Naive thymus-derived CD4-positive, alpha-beta T cell (primary cell): ENCODE measurements around the gene BCL2L11. TPM values are rescaled to one million over a fixed set of nuclear protein-coding genes. Genes with fewer than 3 reads are reported as not detected.

Experiments
- ATAC-seq: fragments of 150-1000 bp; cut with Tn5 transposase; 2 replicates; pipeline ENCODE4 v1.10.0; 2021; ENCODE audit warnings: mild to moderate bottlenecking, moderate library complexity
- CTCF ChIA-PET: fragments of 350-600 bp; sonication (Branson Sonifier 250); formaldehyde crosslinking; loops from one replicate; lab custom pipeline; 2021; ENCODE audit warnings: antibody characterized with exemption; lab: Charles Lee
- POLR2A ChIA-PET: fragments of 350-600 bp; sonication (Branson Sonifier 250); formaldehyde crosslinking; loops from one replicate; lab custom pipeline; 2021; ENCODE audit warnings: antibody characterized with exemption, inconsistent platforms; lab: Charles Lee
- DNase-seq, 9 donors: peaks; one replicate each; pipeline versions ENCODE4 v3.0.0 to v3.0.0-alpha.2; 2020 to 2022; ENCODE audit warnings: mixed read lengths in 1 of 9
- H3K27ac ChIP-seq: one replicate; pipeline ENCODE4 v1.7.0; 2013; ENCODE audit warnings: mild to moderate bottlenecking, low read depth, low read length, moderate library complexity
- H3K27me3 ChIP-seq, 2 donors: one replicate each; pipeline ENCODE4 v1.7.0; 2013; ENCODE audit warnings: low read length in 2 of 2, mild to moderate bottlenecking in 2 of 2, moderate library complexity in 2 of 2; ENCODE audit not compliant: control insufficient read depth in 2 of 2, insufficient read depth in 2 of 2
- H3K36me3 ChIP-seq, 3 experiments: 1 replicate in 2 of 3; 2 replicates in 1 of 3; pipeline ENCODE4 v1.7.0; 2013; ENCODE audit warnings: low read length in 3 of 3, mild to moderate bottlenecking in 3 of 3, moderate library complexity in 1 of 3; ENCODE audit not compliant: insufficient read depth in 3 of 3, control insufficient read depth in 2 of 3
- H3K4me1 ChIP-seq, 2 donors: one replicate each; pipeline ENCODE4 v1.7.0; 2013; ENCODE audit warnings: low read length in 2 of 2, mild to moderate bottlenecking in 2 of 2, moderate library complexity in 1 of 2; ENCODE audit not compliant: control insufficient read depth in 2 of 2, insufficient read depth in 2 of 2
- H3K4me3 ChIP-seq: 2 replicates; pipeline ENCODE4 v1.7.0; 2013; ENCODE audit warnings: mild to moderate bottlenecking, low read length
- H3K9me3 ChIP-seq, 3 experiments: 1 replicate in 2 of 3; 2 replicates in 1 of 3; pipeline ENCODE4 v1.7.0; 2013; ENCODE audit warnings: low read length in 3 of 3; ENCODE audit not compliant: control insufficient read depth in 2 of 3
- H3K27ac Mint-ChIP-seq, 9 donors: one replicate each; pipeline ENCODE4 v1.8.0; 2020 to 2022; ENCODE audit warnings: mixed read lengths in 9 of 9, mild to moderate bottlenecking in 8 of 9, moderate library complexity in 5 of 9, inconsistent platforms in 2 of 9
- H3K27me3 Mint-ChIP-seq, 5 donors: one replicate each; pipeline ENCODE4 v1.8.0; 2021 to 2022; ENCODE audit warnings: mixed read lengths in 5 of 5, mild to moderate bottlenecking in 1 of 5
- H3K36me3 Mint-ChIP-seq, 5 donors: one replicate each; pipeline ENCODE4 v1.8.0; 2020 to 2022; ENCODE audit warnings: mixed read lengths in 5 of 5, mild to moderate bottlenecking in 3 of 5, inconsistent platforms in 1 of 5
- H3K4me1 Mint-ChIP-seq, 7 donors: one replicate each; pipeline ENCODE4 v1.8.0; 2020 to 2022; ENCODE audit warnings: mixed read lengths in 7 of 7, mild to moderate bottlenecking in 3 of 7, inconsistent platforms in 1 of 7
- H3K4me3 Mint-ChIP-seq, 10 donors: one replicate each; pipeline ENCODE4 v1.8.0; 2020 to 2022; ENCODE audit warnings: mild to moderate bottlenecking in 10 of 10, mixed read lengths in 10 of 10, moderate library complexity in 6 of 10, inconsistent platforms in 2 of 10
- H3K9me3 Mint-ChIP-seq, 11 donors: one replicate each; pipeline ENCODE4 v1.8.0; 2020 to 2022; ENCODE audit warnings: mixed read lengths in 11 of 11, mild to moderate bottlenecking in 4 of 11, inconsistent platforms in 1 of 11, moderate library complexity in 1 of 11
- intact Hi-C, 2 donors: fragments of 100-400 bp; cut with micrococcal nuclease; formaldehyde crosslinking; loops; one replicate each; pipeline ENCODE4 v1.15.1; 2023
- polyA plus RNA-seq, 2 donors: library from polyadenylated mRNA; unstranded; fragments of 300-500 nt; fragmentation: Illumina TruSeq; gene quantifications; one replicate each; pipeline ENCODE4 v1.2.3, GENCODE V29; 2021
- total RNA-seq, 6 experiments: library from RNA in 5 of 6; stranded (reverse) in 5 of 6; gene quantifications; 1 replicate in 5 of 6; 2 replicates in 1 of 6; pipeline ENCODE4 v1.2.3 and lab custom pipeline; 2021 to 2026

The BCL2L11 gene
- total and polyA plus RNA-seq, 7 experiments from 2014 or later = 12.3 to 67.6 (median 38.5) TPM

GRCh38 chr2:111173856-111174255 is 53.1 kb downstream of the BCL2L11 start:
- Mint-ChIP-seq H3K4me3 (no peak overlapping the region), H3K36me3 (peaks cover 0 to 6% (median 0%) of the 10 kb centered on the region in 5 donors), H3K4me1 (peaks cover 0 to 6% (median 0%) of the 10 kb centered on the region in 7 donors), H3K27me3 (peaks cover 0 to 51% (median 8%) of the 10 kb centered on the region in 5 donors), H3K9me3 (no peaks in the 10 kb centered on the region), H3K27ac (no peak overlapping the region)
- no peak overlapping the region for H3K27ac ChIP-seq
- ChIA-PET POLR2A (no interaction called here), CTCF (no interaction called here)
- ATAC-seq (no peak), DNase-seq (no peak)
- H3K9me3 ChIP-seq = no peaks in the 10 kb centered on the region
- no peaks in the 10 kb centered on the region for H3K27me3 ChIP-seq
- intact Hi-C loops = no loop called here
- no peaks in the 10 kb centered on the region for H3K4me1 ChIP-seq
- H3K36me3 ChIP-seq = no peaks in the 10 kb centered on the region
- H3K4me3 ChIP-seq = no peak overlapping the region

- no peak overlapping the region for H3K27ac Mint-ChIP-seq
- DNase-seq = no peak
- CTCF ChIA-PET = no interaction called here
- peaks cover 0 to 6% (median 0%) of the 10 kb centered on the region in 7 donors for H3K4me1 Mint-ChIP-seq
- ATAC-seq = no peak
- peaks cover 0 to 41% (median 8%) of the 10 kb centered on the region in 5 donors for H3K27me3 Mint-ChIP-seq
- Histone ChIP-seq H3K4me3 (no peak overlapping the region), H3K36me3 (no peaks in the 10 kb centered on the region), H3K9me3 (no peaks in the 10 kb centered on the region), H3K27me3 (no peaks in the 10 kb centered on the region), H3K4me1 (no peaks in the 10 kb centered on the region), H3K27ac (no peak overlapping the region)
- H3K36me3 Mint-ChIP-seq = no peaks in the 10 kb centered on the region
- POLR2A ChIA-PET = no interaction called here
- intact Hi-C loops = no loop called here
- H3K9me3 Mint-ChIP-seq = no peaks in the 10 kb centered on the region
- H3K4me3 Mint-ChIP-seq = no peak overlapping the region
Observed at GRCh38 chr2:111175615-111176014, 54.9 kb downstream of the BCL2L11 start.

- H3K9me3 ChIP-seq = no peaks in the 10 kb centered on the region
- H3K4me1 Mint-ChIP-seq = peaks cover 0 to 6% (median 0%) of the 10 kb centered on the region in 7 donors
- H3K36me3 Mint-ChIP-seq = no peaks in the 10 kb centered on the region
- H3K4me3 Mint-ChIP-seq = no peak overlapping the region
- ATAC-seq (no peak), DNase-seq (no peak)
- H3K27ac ChIP-seq = no peak overlapping the region
- H3K27me3 ChIP-seq = no peaks in the 10 kb centered on the region
- no peaks in the 10 kb centered on the region for H3K36me3 ChIP-seq
- POLR2A ChIA-PET = no interaction called here
- CTCF ChIA-PET = no interaction called here
- H3K27ac Mint-ChIP-seq = no peak overlapping the region
- H3K27me3 Mint-ChIP-seq = peaks cover 0 to 39% (median 8%) of the 10 kb centered on the region in 5 donors
- H3K9me3 Mint-ChIP-seq = no peaks in the 10 kb centered on the region
- H3K4me3 ChIP-seq = no peak overlapping the region
- no peaks in the 10 kb centered on the region for H3K4me1 ChIP-seq
- intact Hi-C loops = no loop called here
Observed at GRCh38 chr2:111176388-111176787, 55.7 kb downstream of the BCL2L11 start.

DNA sequence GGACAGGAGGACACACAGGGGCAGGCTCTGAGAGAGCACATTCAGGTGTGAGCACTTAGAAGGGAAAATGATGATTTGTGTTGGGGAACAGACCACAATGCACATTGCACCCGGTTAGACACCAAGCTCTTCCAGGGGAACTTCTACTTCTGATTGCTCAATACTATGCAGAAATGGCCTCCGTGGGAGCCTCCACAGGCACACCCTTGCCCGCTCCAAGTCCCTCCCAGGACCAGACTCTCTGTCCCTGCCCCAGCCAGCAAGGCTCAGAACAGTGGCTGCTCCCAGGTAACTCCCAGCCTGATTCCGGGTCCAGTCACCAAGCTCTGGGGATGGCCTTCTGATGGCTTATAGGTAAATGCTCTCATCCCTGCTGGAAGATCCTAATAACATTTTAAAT is 56.2 kb downstream of the BCL2L11 start:
- CTCF ChIA-PET = no interaction called here
- no peak overlapping the region for H3K27ac Mint-ChIP-seq
- H3K27me3 Mint-ChIP-seq = peaks cover 0 to 34% (median 8%) of the 10 kb centered on the region in 5 donors
- Histone ChIP-seq H3K27ac (no peak overlapping the region), H3K36me3 (no peaks in the 10 kb centered on the region), H3K27me3 (no peaks in the 10 kb centered on the region), H3K9me3 (no peaks in the 10 kb centered on the region), H3K4me1 (no peaks in the 10 kb centered on the region), H3K4me3 (no peak overlapping the region)
- peaks cover 0 to 6% (median 0%) of the 10 kb centered on the region in 7 donors for H3K4me1 Mint-ChIP-seq
- DNase-seq (no peak), ATAC-seq (peak; percentile 24)
- intact Hi-C loops = no loop called here
- no peak overlapping the region for H3K4me3 Mint-ChIP-seq
- POLR2A ChIA-PET = no interaction called here
- no peaks in the 10 kb centered on the region for H3K36me3 Mint-ChIP-seq
- no peaks in the 10 kb centered on the region for H3K9me3 Mint-ChIP-seq

- peaks cover 0 to 6% (median 0%) of the 10 kb centered on the region in 7 donors for H3K4me1 Mint-ChIP-seq
- no peaks in the 10 kb centered on the region for H3K36me3 Mint-ChIP-seq
- H3K27me3 Mint-ChIP-seq = peaks cover 0 to 31% (median 8%) of the 10 kb centered on the region in 5 donors
- POLR2A ChIA-PET = no interaction called here
- H3K4me3 ChIP-seq = no peak overlapping the region
- H3K27me3 ChIP-seq = no peaks in the 10 kb centered on the region
- intact Hi-C loops = no loop called here
- peak overlapping the region in 1 of 9 donors; percentile 13 for H3K27ac Mint-ChIP-seq
- no peaks in the 10 kb centered on the region for H3K36me3 ChIP-seq
- H3K27ac ChIP-seq = no peak overlapping the region
- H3K4me1 ChIP-seq = no peaks in the 10 kb centered on the region
- CTCF ChIA-PET = no interaction called here
- no peak overlapping the region for H3K4me3 Mint-ChIP-seq
- DNase-seq (no peak), ATAC-seq (no peak)
- no peaks in the 10 kb centered on the region for H3K9me3 ChIP-seq
- no peaks in the 10 kb centered on the region for H3K9me3 Mint-ChIP-seq
Observed at GRCh38 chr2:111178296-111178695, 57.6 kb downstream of the BCL2L11 start.

DNA sequence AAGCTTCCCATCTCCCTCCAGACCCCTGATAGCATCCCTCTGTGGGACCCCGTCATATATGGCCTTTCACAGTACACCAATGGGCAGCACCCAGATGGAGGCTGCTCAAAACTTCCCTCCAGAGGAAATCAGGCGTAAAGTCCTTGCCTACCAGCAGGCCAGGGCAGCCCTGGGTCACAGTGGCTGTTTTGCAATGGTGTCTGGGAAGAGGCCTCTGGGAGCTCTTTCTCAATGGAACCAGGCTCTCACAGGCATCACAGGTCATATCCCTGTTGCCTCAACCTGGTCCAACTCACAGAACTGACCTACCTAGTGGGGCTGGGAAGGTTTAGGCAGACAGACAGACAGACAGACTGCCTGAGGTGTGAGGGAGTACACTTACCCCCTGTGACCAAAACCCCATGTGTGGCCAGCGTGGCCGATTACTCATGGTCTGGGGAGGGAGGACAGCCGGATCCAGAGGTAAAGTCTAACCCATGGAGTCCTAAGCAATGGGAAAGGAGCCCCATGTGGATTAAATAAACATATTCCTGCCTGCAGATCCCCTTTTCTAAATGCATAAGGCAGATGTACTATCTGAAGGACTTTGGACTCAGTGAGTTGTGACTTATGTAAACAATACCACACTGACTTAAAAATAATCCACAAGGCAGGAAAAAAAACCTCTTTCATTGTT is 58.2 kb downstream of the BCL2L11 start:
- H3K4me3 Mint-ChIP-seq = no peak overlapping the region
- H3K9me3 ChIP-seq = no peaks in the 10 kb centered on the region
- no peaks in the 10 kb centered on the region for H3K4me1 ChIP-seq
- ATAC-seq (no peak), DNase-seq (no peak)
- no peaks in the 10 kb centered on the region for H3K27me3 ChIP-seq
- intact Hi-C loops = no loop called here
- H3K4me3 ChIP-seq = no peak overlapping the region
- ChIA-PET CTCF (no interaction called here), POLR2A (no interaction called here)
- H3K27ac Mint-ChIP-seq = no peak overlapping the region
- H3K9me3 Mint-ChIP-seq = no peaks in the 10 kb centered on the region
- H3K27ac ChIP-seq = no peak overlapping the region
- peaks cover 0 to 6% (median 0%) of the 10 kb centered on the region in 7 donors for H3K4me1 Mint-ChIP-seq
- H3K36me3 ChIP-seq = no peaks in the 10 kb centered on the region
- peaks cover 0 to 29% (median 8%) of the 10 kb centered on the region in 5 donors for H3K27me3 Mint-ChIP-seq
- H3K36me3 Mint-ChIP-seq = no peaks in the 10 kb centered on the region

- CTCF ChIA-PET = no interaction called here
- intact Hi-C loops = no loop called here
Observed at GRCh38 chr2:111182121-111182520, 61.4 kb downstream of the BCL2L11 start.

More at GRCh38 chr2:111182121-111182520, 61.4 kb downstream of the BCL2L11 start:
- Mint-ChIP-seq H3K27me3 (peaks cover 0 to 31% (median 0%) of the 10 kb centered on the region in 5 donors), H3K9me3 (peaks cover 0 to 2% (median 0%) of the 10 kb centered on the region in 11 donors), H3K4me1 (no peaks in the 10 kb centered on the region), H3K4me3 (no peak overlapping the region), H3K27ac (no peak overlapping the region), H3K36me3 (peaks cover 0 to 2% (median 0%) of the 10 kb centered on the region in 5 donors)
- no peaks in the 10 kb centered on the region for H3K4me1 ChIP-seq
- no peaks in the 10 kb centered on the region for H3K9me3 ChIP-seq
- DNase-seq (no peak), ATAC-seq (no peak)
- no peak overlapping the region for H3K4me3 ChIP-seq
- POLR2A ChIA-PET = no interaction called here
- H3K27me3 ChIP-seq = no peaks in the 10 kb centered on the region
- no peak overlapping the region for H3K27ac ChIP-seq
- no peaks in the 10 kb centered on the region for H3K36me3 ChIP-seq
